Calu3 (cell line): Measurements from ENCODE around the gene LTK. TPM values are rescaled to one million over a fixed set of nuclear protein-coding genes. Genes with fewer than 3 reads are reported as not detected.
A peak's percentile ranks its signal among the peaks of the same experiment; 100 is the strongest.

Experiments
- BruUV-seq: library from RNA; stranded (reverse); fragments of 400-500 nt; replicated peaks from 2 replicates; lab custom pipeline; 2021; lab: Mats Ljungman, UMichigan
- CTCF ChIA-PET: fragments of 300-600 bp; sonication (Branson Sonifier 250); formaldehyde crosslinking; loops from one replicate; lab custom pipeline; 2022; ENCODE audit warnings: antibody characterized with exemption; lab: Charles Lee
- DNase-seq: peaks from one replicate; pipeline ENCODE4 v3.0.0; 2022
- H3K27ac Mint-ChIP-seq: one replicate; pipeline ENCODE4 v1.8.0; 2022; ENCODE audit warnings: mixed read lengths; ENCODE audit not compliant: unreplicated experiment
- H3K27me3 Mint-ChIP-seq: one replicate; pipeline ENCODE4 v1.8.0; 2022; ENCODE audit warnings: mixed read lengths; ENCODE audit not compliant: unreplicated experiment
- H3K36me3 Mint-ChIP-seq: one replicate; pipeline ENCODE4 v1.8.0; 2022; ENCODE audit warnings: mild to moderate bottlenecking, moderate library complexity, mixed read lengths; ENCODE audit not compliant: insufficient read depth, unreplicated experiment
- H3K4me1 Mint-ChIP-seq: one replicate; pipeline ENCODE4 v1.8.0; 2022; ENCODE audit warnings: mild to moderate bottlenecking, low read depth, mixed read lengths; ENCODE audit not compliant: unreplicated experiment
- H3K4me3 Mint-ChIP-seq: one replicate; pipeline ENCODE4 v1.8.0; 2022; ENCODE audit warnings: mild to moderate bottlenecking, low read depth, moderate library complexity, mixed read lengths; ENCODE audit not compliant: unreplicated experiment
- H3K9me3 Mint-ChIP-seq: one replicate; pipeline ENCODE4 v1.8.0; 2022; ENCODE audit warnings: low read depth, mixed read lengths; ENCODE audit not compliant: unreplicated experiment
- intact Hi-C: fragments of 100-400 bp; cut with micrococcal nuclease; formaldehyde crosslinking; loops from one replicate; pipeline ENCODE4 v1.10.0; 2022; ENCODE audit not compliant: unreplicated experiment
- total RNA-seq: library from RNA; stranded (reverse); gene quantifications from 2 replicates; pipeline ENCODE4 v1.2.3, GENCODE V29; 2022
- TF ChIP-seq, protein P1 (sequence below): fragments of 200-600 bp; IDR thresholded peaks from one replicate; pipeline ENCODE4 v1.8.0; 2022; ENCODE audit warnings: antibody characterized with exemption; ENCODE audit not compliant: unreplicated experiment

The LTK gene
- total RNA-seq, 1 experiment from 2014 or later, result 0.24 TPM

DNA sequence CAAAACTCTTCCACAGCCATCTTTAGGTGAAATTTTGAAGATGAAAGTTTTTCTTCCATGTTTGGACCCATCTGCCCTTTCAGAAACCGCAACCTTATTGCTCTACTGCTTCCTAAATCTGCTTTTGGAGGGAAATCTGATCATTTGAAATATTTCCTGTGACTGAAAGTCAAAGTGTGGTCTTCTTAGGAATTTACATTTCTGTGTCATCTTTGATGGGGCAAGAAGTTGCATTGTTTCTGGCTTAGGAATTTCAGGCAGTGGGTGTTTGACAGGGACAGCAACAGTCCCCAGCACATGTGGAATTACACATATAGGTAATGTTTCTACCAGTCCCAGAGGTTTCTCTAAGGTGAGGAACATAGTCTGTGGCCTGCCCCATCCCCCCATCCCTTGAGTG lies 40.1 kb upstream of the LTK start:
- Mint-ChIP-seq H3K27ac (no peak overlapping the region), H3K36me3 (peaks cover 10% of the 10 kb centered on the region), H3K4me1 (no peaks in the 10 kb centered on the region), H3K4me3 (no peak overlapping the region), H3K27me3 (peaks cover 22% of the 10 kb centered on the region), H3K9me3 (no peaks in the 10 kb centered on the region)
- CTCF ChIA-PET, result no interaction called here
- BruUV-seq, result no TSS peak
- intact Hi-C loops, result no loop called here
- no peak for DNase-seq
- TF ChIP-seq, protein P1, sequence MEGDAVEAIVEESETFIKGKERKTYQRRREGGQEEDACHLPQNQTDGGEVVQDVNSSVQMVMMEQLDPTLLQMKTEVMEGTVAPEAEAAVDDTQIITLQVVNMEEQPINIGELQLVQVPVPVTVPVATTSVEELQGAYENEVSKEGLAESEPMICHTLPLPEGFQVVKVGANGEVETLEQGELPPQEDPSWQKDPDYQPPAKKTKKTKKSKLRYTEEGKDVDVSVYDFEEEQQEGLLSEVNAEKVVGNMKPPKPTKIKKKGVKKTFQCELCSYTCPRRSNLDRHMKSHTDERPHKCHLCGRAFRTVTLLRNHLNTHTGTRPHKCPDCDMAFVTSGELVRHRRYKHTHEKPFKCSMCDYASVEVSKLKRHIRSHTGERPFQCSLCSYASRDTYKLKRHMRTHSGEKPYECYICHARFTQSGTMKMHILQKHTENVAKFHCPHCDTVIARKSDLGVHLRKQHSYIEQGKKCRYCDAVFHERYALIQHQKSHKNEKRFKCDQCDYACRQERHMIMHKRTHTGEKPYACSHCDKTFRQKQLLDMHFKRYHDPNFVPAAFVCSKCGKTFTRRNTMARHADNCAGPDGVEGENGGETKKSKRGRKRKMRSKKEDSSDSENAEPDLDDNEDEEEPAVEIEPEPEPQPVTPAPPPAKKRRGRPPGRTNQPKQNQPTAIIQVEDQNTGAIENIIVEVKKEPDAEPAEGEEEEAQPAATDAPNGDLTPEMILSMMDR, result no peak

DNA sequence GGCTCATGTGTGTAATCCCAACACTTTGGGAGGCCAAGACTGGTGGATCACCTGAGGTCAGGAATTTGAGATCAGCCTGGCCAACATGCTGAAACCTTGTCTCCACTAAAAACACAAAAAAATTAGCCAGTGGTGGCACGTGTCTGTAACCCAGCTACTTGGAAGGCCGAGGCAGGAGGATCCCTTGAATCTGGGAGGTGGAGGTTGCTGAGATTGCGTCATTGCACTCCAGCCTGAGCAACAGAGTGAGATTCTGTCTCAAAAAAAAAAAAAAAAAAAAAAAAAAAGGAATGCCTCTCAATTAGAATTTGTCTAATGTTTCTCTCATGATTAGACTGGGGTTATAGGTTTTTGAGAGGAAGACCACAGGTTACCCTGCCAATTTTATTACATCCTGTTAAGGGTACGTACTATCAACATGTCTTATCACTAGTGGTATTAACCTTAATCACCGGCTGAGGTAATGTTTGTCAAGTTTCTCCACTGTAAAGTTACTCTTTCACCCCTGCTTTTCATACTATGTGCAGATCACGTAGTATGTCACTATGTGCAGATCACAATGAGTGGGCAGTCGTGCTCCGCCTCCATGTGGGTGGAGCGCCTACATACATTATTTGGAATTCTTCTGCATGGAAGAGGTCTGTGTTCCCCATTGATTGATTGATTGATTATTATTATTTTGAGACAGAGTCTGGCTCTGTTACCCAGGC lies 36.6 kb upstream of the LTK start:
- CTCF ChIA-PET, result interaction anchor here (0.7 kb wide), 2 partner anchors 31 to 1471 kb away, joined by 3 to 7 read pairs; no protein-coding TSS in a partner anchor
- Mint-ChIP-seq H3K9me3 (no peaks in the 10 kb centered on the region), H3K27ac (no peak overlapping the region), H3K4me3 (no peak overlapping the region), H3K27me3 (peaks cover 9% of the 10 kb centered on the region), H3K36me3 (no peaks in the 10 kb centered on the region), H3K4me1 (no peaks in the 10 kb centered on the region)
- BruUV-seq, result no TSS peak
- intact Hi-C loops, result no loop called here
- TF ChIP-seq, protein P1, result no peak
- DNase-seq, result no peak

DNA sequence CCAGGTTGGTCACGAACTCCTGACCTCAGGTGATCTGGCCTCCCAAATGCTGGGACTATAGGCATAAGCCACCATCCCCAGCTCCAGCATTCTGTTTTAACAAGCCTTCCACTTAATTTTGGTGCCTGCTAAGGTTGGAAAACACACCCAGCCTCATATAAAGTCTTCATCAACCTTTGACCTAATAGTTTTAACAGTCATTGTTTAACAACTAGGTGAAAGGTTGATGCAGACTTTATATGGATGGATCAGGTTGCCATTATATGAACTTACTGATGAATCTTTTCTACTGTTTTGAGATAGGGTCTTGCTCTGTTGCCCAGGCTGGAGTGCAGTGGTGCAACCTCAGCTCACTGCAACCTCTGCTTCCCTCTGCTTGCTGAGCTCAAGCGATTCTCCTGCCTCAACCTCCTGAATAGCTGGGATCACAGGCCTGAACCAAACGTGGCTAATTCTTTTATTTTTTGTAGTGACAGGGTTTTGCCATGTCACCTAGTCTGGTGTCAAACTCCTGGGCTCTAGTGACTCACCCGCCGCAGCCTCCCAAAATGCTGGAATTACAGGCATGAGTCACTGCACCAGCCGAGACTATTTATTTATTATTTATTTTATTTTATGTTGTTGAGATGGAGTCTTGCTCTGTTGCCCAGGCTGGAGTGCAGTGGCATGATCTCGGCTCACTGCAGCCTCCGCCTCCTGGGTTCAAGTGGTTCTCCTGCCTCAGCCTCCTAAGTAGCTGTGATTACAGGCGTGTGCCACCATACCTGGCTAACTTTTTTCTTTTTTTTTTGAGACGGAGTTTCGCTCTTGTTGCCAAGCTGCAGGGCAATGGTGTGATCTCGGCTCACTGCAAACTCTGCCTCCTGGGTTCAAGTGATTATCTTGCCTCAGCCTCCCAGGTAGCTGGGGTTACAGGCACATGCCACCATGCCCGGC lies 33.5 kb upstream of the LTK start:
- CTCF ChIA-PET, result interaction anchor here (0.6 to 0.7 kb wide), 2 partner anchors 232 to 780 kb away, joined by 3 to 4 read pairs; no protein-coding TSS in a partner anchor

DNA sequence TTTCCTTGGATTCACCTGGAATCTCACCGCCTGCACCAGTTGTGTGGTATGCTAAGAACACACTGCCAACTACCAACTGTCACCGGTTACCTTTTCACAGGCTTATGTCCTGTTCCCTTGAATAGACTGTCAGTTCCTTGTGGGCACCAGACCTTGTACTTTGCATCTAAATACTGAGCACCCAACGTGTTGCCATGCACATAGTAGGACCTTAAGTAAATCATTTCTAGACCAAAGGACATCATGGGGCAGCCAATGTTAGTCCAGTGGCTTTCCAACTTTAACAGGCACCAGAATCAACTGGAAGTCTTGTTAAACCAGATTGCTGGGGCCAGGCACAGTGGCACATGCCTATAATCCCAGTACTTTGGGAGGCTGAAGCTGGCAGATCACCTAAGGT lies 31.6 kb upstream of the LTK start:
- Mint-ChIP-seq H3K9me3 (no peaks in the 10 kb centered on the region), H3K4me1 (no peaks in the 10 kb centered on the region), H3K36me3 (peaks cover 18% of the 10 kb centered on the region), H3K27me3 (no peaks in the 10 kb centered on the region), H3K4me3 (peak overlapping the region; percentile 77), H3K27ac (no peak overlapping the region)
- TF ChIP-seq, protein P1, result no peak
- CTCF ChIA-PET, result no interaction called here
- no peak for DNase-seq
- no TSS peak for BruUV-seq
- intact Hi-C loops, result no loop called here

More for the DNA sequence above, 33.5 kb upstream of the LTK start:
- peak; percentile 41 for DNase-seq
- Mint-ChIP-seq H3K36me3 (peaks cover 18% of the 10 kb centered on the region), H3K27ac (no peak overlapping the region), H3K4me3 (no peak overlapping the region), H3K9me3 (no peaks in the 10 kb centered on the region), H3K4me1 (no peaks in the 10 kb centered on the region), H3K27me3 (no peaks in the 10 kb centered on the region)
- intact Hi-C loops, result no loop called here
- BruUV-seq, result no TSS peak
- TF ChIP-seq, protein P1, result no peak
